T-helper 1 cell (primary cell): ENCODE results near the gene KIRREL3.
A peak's percentile ranks its signal among the peaks of the same experiment; 100 is the strongest.

Experiments used
- DNase-seq, 5 donors: peaks; one replicate each; pipeline ENCODE4 v3.0.0-alpha.2; 2012 to 2020

KIRREL3 gene

GRCh38 chr11:126949066-126949891 is 51.3 kb downstream of the KIRREL3 start:
- no peak for DNase-seq

GRCh38 chr11:126948563-126948962 is 52.0 kb downstream of the KIRREL3 start:
- no peak for DNase-seq

GRCh38 chr11:126945319-126945718 is 55.3 kb downstream of the KIRREL3 start:
- DNase-seq: no peak

GRCh38 chr11:126943316-126943715 is 57.3 kb downstream of the KIRREL3 start:
- no peak for DNase-seq

GRCh38 chr11:126942146-126942545 is 58.4 kb downstream of the KIRREL3 start:
- DNase-seq: no peak

- no peak for DNase-seq
These were observed 61.0 kb downstream of the KIRREL3 start for GRCh38 chr11:126939552-126939951.

GRCh38 chr11:126938718-126939117 is 61.9 kb downstream of the KIRREL3 start:
- no peak for DNase-seq

- DNase-seq: no peak
These were observed 70.3 kb downstream of the KIRREL3 start for GRCh38 chr11:126930091-126930841.

- DNase-seq: no peak
These were observed 71.2 kb downstream of the KIRREL3 start for GRCh38 chr11:126929179-126930061.

GRCh38 chr11:126927623-126928022 is 72.9 kb downstream of the KIRREL3 start:
- DNase-seq: no peak

- no peak for DNase-seq
These were observed 74.2 kb downstream of the KIRREL3 start for GRCh38 chr11:126926376-126926791.

GRCh38 chr11:126925321-126926093 is 75.1 kb downstream of the KIRREL3 start:
- DNase-seq: no peak

GRCh38 chr11:126924376-126925040 is 76.1 kb downstream of the KIRREL3 start:
- DNase-seq: no peak

- DNase-seq: no peak
These were observed 79.7 kb downstream of the KIRREL3 start for GRCh38 chr11:126920833-126921232.

GRCh38 chr11:126919147-126919823 is 81.3 kb downstream of the KIRREL3 start:
- no peak for DNase-seq

- DNase-seq: no peak
These were observed 82.0 kb downstream of the KIRREL3 start for GRCh38 chr11:126918556-126918955.

- DNase-seq: peak in 1 of 5 donors; percentile 38
These were observed 82.9 kb downstream of the KIRREL3 start for GRCh38 chr11:126917531-126918204.

- DNase-seq: no peak
These were observed 85.1 kb downstream of the KIRREL3 start for GRCh38 chr11:126915430-126915829.

GRCh38 chr11:126914941-126915340 is 85.6 kb downstream of the KIRREL3 start:
- DNase-seq: no peak

- no peak for DNase-seq
These were observed 86.4 kb downstream of the KIRREL3 start for GRCh38 chr11:126914166-126914565.
